ENCODE data around the gene SUPV3L1. TPM values are rescaled to one million over a fixed set of nuclear protein-coding genes. Genes with fewer than 3 reads are reported as not detected.

Gene SUPV3L1
- total and polyA plus RNA-seq, 12 donors = 24.4 to 165 (median 37.6) TPM

DNA sequence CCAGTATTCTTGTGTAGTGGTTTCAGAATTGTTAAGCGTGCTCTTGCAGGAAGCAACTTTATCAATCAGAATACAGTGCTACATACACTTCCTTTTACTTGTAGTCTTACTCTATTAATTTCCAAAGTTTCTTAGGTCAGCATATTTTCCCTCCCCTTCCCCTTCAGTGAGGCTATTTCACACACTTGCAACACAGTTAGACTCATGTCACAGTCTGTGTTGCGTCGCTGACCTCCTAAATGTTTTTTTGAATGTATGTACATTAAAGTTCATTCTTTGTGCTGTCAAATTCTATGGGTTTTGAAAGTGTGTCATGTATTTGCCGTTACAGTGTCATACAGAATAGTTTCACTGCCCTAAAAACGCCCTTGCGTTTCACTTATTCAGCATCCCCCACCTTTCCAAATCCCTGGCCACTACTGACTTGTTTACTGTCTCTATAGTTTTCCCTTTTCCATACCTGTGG is 34.7 kb downstream of the SUPV3L1 start:
- peaks cover 0 to 4% of the 10 kb centered on the region in 2 donors for H3K4me1 ChIP-seq (replicated peaks in 1 of 2)
- 86 to 95% (median 90%) methylated on average over 6 of the region's 6 CpGs for WGBS, 4 donors
- H3K4me3 ChIP-seq = no peak overlapping the region
- no peaks in the 10 kb centered on the region for H3K9me3 ChIP-seq (replicated peaks in 1 of 3)
- TF ChIP-seq, protein P1, sequence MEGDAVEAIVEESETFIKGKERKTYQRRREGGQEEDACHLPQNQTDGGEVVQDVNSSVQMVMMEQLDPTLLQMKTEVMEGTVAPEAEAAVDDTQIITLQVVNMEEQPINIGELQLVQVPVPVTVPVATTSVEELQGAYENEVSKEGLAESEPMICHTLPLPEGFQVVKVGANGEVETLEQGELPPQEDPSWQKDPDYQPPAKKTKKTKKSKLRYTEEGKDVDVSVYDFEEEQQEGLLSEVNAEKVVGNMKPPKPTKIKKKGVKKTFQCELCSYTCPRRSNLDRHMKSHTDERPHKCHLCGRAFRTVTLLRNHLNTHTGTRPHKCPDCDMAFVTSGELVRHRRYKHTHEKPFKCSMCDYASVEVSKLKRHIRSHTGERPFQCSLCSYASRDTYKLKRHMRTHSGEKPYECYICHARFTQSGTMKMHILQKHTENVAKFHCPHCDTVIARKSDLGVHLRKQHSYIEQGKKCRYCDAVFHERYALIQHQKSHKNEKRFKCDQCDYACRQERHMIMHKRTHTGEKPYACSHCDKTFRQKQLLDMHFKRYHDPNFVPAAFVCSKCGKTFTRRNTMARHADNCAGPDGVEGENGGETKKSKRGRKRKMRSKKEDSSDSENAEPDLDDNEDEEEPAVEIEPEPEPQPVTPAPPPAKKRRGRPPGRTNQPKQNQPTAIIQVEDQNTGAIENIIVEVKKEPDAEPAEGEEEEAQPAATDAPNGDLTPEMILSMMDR (IDR thresholded peaks at IDR 0.05) = no peak
- no peak for TF ChIP-seq POLR2A (IDR thresholded peaks at IDR 0.05)
- H3K27me3 ChIP-seq = no peaks in the 10 kb centered on the region
- no peak overlapping the region for H3K27ac ChIP-seq
- H3K36me3 ChIP-seq (replicated peaks in 1 of 2) = no peaks in the 10 kb centered on the region
- intact Hi-C loops (cut with DNase I) = no loop called here
- no peak for DNase-seq

DNA sequence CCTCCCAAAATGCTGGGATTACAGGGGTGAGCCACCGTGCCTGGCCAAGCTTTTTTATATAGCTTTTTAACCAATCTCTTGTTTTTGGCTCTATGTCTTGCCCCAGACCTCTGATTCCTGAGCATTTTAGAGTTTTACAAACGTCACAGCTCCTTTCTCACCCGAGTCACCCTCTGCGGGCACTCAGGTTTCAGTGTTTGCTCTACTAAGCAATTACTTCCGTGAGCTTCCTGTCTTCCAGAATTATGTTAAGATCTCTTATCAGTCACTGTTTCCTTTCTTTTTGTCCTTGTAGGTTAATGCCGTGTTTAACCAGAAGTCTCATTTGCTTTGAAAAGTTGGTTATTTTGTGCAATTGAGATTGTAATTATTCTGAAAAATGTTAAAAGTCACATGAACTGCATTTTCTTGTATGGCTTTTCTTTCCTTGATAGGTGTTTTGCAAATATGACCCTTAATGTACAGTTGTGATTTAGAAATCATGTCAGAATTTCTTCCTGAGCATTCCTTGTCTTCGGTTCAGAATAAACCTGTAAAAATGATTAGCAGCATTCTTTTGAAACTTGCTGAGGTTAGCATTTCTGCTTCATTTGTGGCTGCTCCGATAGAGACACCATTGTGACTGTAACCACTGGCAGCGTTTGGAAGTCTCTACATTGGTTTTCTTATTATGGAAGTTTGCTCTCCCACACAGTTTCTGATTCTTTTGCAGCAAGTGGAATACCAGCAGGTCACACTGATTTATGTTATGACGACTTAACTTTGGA is 35.6 kb downstream of the SUPV3L1 start:
- Histone ChIP-seq H3K27me3 (peaks cover 2% of the 10 kb centered on the region), H3K36me3 (replicated peaks in 1 of 2) (no peaks in the 10 kb centered on the region), H3K9me3 (replicated peaks in 1 of 3) (no peaks in the 10 kb centered on the region), H3K4me1 (replicated peaks in 1 of 2) (peaks cover 0 to 4% of the 10 kb centered on the region in 2 donors), H3K4me3 (no peak overlapping the region), H3K27ac (no peak overlapping the region)
- no peak for DNase-seq
- TF ChIP-seq, protein P1 (IDR thresholded peaks at IDR 0.05) = no peak
- TF ChIP-seq POLR2A (IDR thresholded peaks at IDR 0.05) = no peak
- intact Hi-C loops (cut with DNase I) = no loop called here
- WGBS, 4 donors = 24 to 29% (median 28%) methylated on average over 10 of the region's 10 CpGs

DNA sequence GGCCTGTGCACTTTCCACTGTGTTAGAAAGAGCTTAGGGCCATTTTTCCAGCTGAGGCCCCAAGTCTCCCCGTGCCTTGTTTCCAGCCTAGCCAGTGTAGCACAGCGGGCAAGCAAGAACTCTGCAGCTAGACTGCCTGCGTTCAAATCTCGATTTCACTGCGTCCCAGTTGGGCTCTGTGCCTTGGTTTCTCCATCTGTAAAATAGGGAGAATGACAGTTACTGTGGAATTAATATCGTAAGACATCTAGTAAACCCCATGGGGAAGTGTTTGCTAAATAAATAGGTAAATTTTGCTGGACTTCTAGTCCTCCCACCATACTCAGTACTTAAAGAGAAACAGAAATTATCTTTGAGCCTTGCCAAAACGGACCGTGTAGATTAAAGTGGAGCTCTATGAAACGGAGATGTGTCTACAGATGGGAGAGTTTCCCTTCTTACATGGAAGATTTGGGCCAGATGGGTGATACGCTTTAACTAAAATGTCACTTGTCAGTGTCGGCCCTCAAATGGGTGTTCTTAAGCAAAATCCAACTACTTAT is 36.6 kb downstream of the SUPV3L1 start:
- 86 to 96% (median 86%) methylated on average over 11 of the region's 11 CpGs for WGBS, 4 donors
- TF ChIP-seq, protein P1 (IDR thresholded peaks at IDR 0.05) = no peak
- TF ChIP-seq POLR2A (IDR thresholded peaks at IDR 0.05) = no peak

DNA sequence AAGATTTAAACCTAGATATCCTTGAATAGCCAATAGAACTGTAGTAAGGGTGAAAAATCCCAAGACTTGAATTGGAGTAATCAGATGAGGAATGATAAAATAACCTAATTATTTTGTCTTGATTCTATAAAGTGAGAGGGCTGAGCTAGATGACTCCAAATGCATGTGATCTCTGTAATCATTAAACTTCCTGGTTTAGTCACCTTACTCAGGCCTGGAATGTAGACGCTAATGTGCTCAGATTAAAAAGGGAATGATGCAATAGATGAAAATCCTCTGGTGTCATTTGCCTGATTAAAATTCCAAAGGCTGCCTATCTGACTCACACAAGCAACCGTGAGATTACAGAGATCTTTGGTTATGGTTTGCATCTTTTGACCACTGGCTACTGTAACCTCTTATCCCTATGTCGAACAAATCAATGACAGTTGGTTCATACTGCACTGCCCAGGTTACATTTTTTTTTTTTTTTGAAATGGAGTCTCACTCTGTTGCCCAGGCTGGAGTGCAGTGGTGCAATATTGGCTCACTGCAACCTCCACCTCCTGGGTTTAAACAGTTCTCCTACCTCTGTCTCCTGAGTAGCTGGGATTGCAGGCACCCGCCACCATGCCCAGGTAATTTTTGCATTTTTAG is 37.2 kb downstream of the SUPV3L1 start:
- no peak overlapping the region for H3K4me3 ChIP-seq
- H3K9me3 ChIP-seq (replicated peaks in 1 of 3) = no peaks in the 10 kb centered on the region
- WGBS, 4 donors = 74 to 86% (median 78%) methylated on average over 4 of the region's 4 CpGs
- peaks cover 0 to 4% of the 10 kb centered on the region in 2 donors for H3K4me1 ChIP-seq (replicated peaks in 1 of 2)
- H3K36me3 ChIP-seq (replicated peaks in 1 of 2) = no peaks in the 10 kb centered on the region
- no peak for TF ChIP-seq POLR2A (IDR thresholded peaks at IDR 0.05)
- TF ChIP-seq, protein P1 (IDR thresholded peaks at IDR 0.05) = no peak
- H3K27ac ChIP-seq = no peak overlapping the region
- peaks cover 9% of the 10 kb centered on the region for H3K27me3 ChIP-seq
- no peak for DNase-seq
- intact Hi-C loops (cut with DNase I) = no loop called here

More for the DNA sequence above, 36.6 kb downstream of the SUPV3L1 start:
- Histone ChIP-seq H3K27me3 (peaks cover 9% of the 10 kb centered on the region), H3K4me1 (replicated peaks in 1 of 2) (peaks cover 0 to 4% of the 10 kb centered on the region in 2 donors), H3K27ac (no peak overlapping the region), H3K4me3 (no peak overlapping the region), H3K36me3 (replicated peaks in 1 of 2) (no peaks in the 10 kb centered on the region), H3K9me3 (replicated peaks in 1 of 3) (no peaks in the 10 kb centered on the region)
- intact Hi-C loops (cut with DNase I) = no loop called here
- no peak for DNase-seq

All from adrenal gland (tissue), 12 donors.